H1 (cell line): Measurements from ENCODE around the gene PLA2G2E. TPM values are rescaled to one million over a fixed set of nuclear protein-coding genes. Genes with fewer than 3 reads are reported as not detected.

ENCODE experiments used
- CTCF ChIA-PET: fragments of 300-600 bp; sonication (Branson Sonifier 250); formaldehyde crosslinking; loops from one replicate; lab custom pipeline; 2021; ENCODE audit not compliant: partially characterized antibody; lab: Charles Lee
- POLR2A ChIA-PET: fragments of 300-600 bp; sonication (Branson Sonifier 250); formaldehyde crosslinking; loops from one replicate; lab custom pipeline; 2021; ENCODE audit warnings: inconsistent platforms; ENCODE audit not compliant: partially characterized antibody; lab: Charles Lee
- DNase-seq, 2 experiments: peaks; one replicate each; pipeline versions ENCODE4 v3.0.0 to v3.0.0-alpha.2; 2010 to 2022; ENCODE audit warnings: low spot score in 2 of 2, low read depth in 1 of 2, mixed read lengths in 1 of 2
- FAIRE-seq: peaks from 2 replicates; lab custom pipeline; 2011; peaks lifted over from hg19 to GRCh38; lab: Jason Lieb, UNC
- H2AFZ ChIP-seq: 2 replicates; pipeline ENCODE4 v1.8.1; 2012; ENCODE audit warnings: low read length, inconsistent platforms
- H2AK5ac ChIP-seq: 2 replicates; pipeline ENCODE4 v1.6.1; 2013; ENCODE audit warnings: low read depth, low read length
- H2BK120ac ChIP-seq: replicated peaks from 2 replicates; pipeline ENCODE3; 2013; ENCODE audit warnings: low read depth, low read length, inconsistent platforms
- H2BK12ac ChIP-seq: 2 replicates; pipeline ENCODE4 v1.6.1; 2013; ENCODE audit warnings: low read depth, low read length
- H2BK15ac ChIP-seq: 2 replicates; pipeline ENCODE4 v1.6.1; 2013; ENCODE audit warnings: low read length
- H2BK20ac ChIP-seq: 2 replicates; pipeline ENCODE4 v1.6.1; 2013; ENCODE audit warnings: low read length
- H2BK5ac ChIP-seq: 2 replicates; pipeline ENCODE4 v1.6.1; 2013; ENCODE audit warnings: low read depth, low read length
- H3K14ac ChIP-seq: 2 replicates; pipeline ENCODE4 v1.6.1; 2013; ENCODE audit warnings: inconsistent platforms; ENCODE audit not compliant: insufficient read length
- H3K18ac ChIP-seq: 2 replicates; pipeline ENCODE4 v1.6.1; 2013; ENCODE audit warnings: low read length; ENCODE audit errors: extremely low read depth
- H3K23ac ChIP-seq: 2 replicates; pipeline ENCODE4 v1.6.1; 2013; ENCODE audit warnings: inconsistent platforms; ENCODE audit not compliant: insufficient read length
- H3K23me2 ChIP-seq: 2 replicates; pipeline ENCODE4 v1.6.1; 2013; ENCODE audit warnings: low read depth, low read length
- H3K27ac ChIP-seq: 2 replicates; pipeline ENCODE4 v1.6.1; 2011; ENCODE audit warnings: low read depth, low read length, inconsistent platforms
- H3K27me3 ChIP-seq, 4 experiments: replicated peaks in 1 of 4; 1 replicate in 1 of 4; 2 replicates in 3 of 4; pipeline versions ENCODE4 v1.6.1 to v1.8.1; 2011 to 2013; ENCODE audit warnings: low read length in 3 of 4, mild to moderate bottlenecking in 3 of 4, inconsistent platforms in 2 of 4, mixed read lengths in 2 of 4, moderate library complexity in 1 of 4; ENCODE audit not compliant: control insufficient read depth in 3 of 4, insufficient read depth in 3 of 4; ENCODE audit errors: extremely low read depth in 1 of 4
- H3K36me3 ChIP-seq, 4 experiments: 2 replicates each; pipeline versions ENCODE4 v1.6.1 to v1.8.1; 2011 to 2013; ENCODE audit warnings: mild to moderate bottlenecking in 4 of 4, low read length in 3 of 4, moderate library complexity in 2 of 4, control low read depth in 1 of 4, inconsistent platforms in 1 of 4; ENCODE audit not compliant: insufficient read depth in 4 of 4, control insufficient read depth in 2 of 4
- H3K4ac ChIP-seq: replicated peaks from 2 replicates; pipeline ENCODE3; 2013; ENCODE audit warnings: low read length, low read depth, mixed read lengths, inconsistent platforms; ENCODE audit not compliant: insufficient read length
- H3K4me1 ChIP-seq, 4 experiments: replicated peaks in 1 of 4; 1 replicate in 1 of 4; 2 replicates in 3 of 4; pipeline versions ENCODE4 v1.6.1 to v1.8.1; 2011 to 2013; ENCODE audit warnings: low read length in 3 of 4, inconsistent platforms in 2 of 4, mixed read lengths in 1 of 4; ENCODE audit not compliant: insufficient read depth in 4 of 4, control insufficient read depth in 3 of 4
- H3K4me2 ChIP-seq, 2 experiments: 2 replicates each; pipeline versions ENCODE4 v1.6.1 to v1.8.1; 2011 to 2013; ENCODE audit warnings: low read depth in 2 of 2, low read length in 2 of 2, control low read depth in 1 of 2, inconsistent platforms in 1 of 2, mild to moderate bottlenecking in 1 of 2; ENCODE audit not compliant: insufficient read depth in 1 of 2
- H3K4me3 ChIP-seq, 4 experiments: fragments of 200-600, 300-600 bp in 1 of 4; sonication (generic), shearing (Covaris generic), sonication (Bioruptor Twin) in 1 of 4; 2 replicates each; pipeline versions ENCODE4 v1.5.1 to v1.8.1; 2011 to 2016; ENCODE audit warnings: low read length in 4 of 4, low read depth in 3 of 4, control low read depth in 2 of 4, inconsistent platforms in 2 of 4, mild to moderate bottlenecking in 2 of 4, mixed read lengths in 1 of 4, moderate library complexity in 1 of 4; ENCODE audit not compliant: insufficient read depth in 2 of 4; ENCODE audit errors: extremely low read depth in 1 of 4
- H3K56ac ChIP-seq: replicated peaks from 2 replicates; pipeline ENCODE3; 2013; ENCODE audit warnings: low read depth, mild to moderate bottlenecking, mixed read lengths, low read length, inconsistent platforms; ENCODE audit not compliant: insufficient read length
- H3K79me1 ChIP-seq: 2 replicates; pipeline ENCODE4 v1.6.1; 2013; ENCODE audit warnings: low read depth, low read length, control low read depth
- H3K79me2 ChIP-seq, 2 experiments: 2 replicates each; pipeline versions ENCODE4 v1.6.1 to v1.8.1; 2012 to 2013; ENCODE audit warnings: low read length in 2 of 2, mild to moderate bottlenecking in 2 of 2, inconsistent platforms in 1 of 2; ENCODE audit not compliant: insufficient read depth in 2 of 2, control insufficient read depth in 1 of 2
- H3K9ac ChIP-seq, 4 experiments: replicated peaks in 1 of 4; 1 replicate in 1 of 4; 2 replicates in 3 of 4; pipeline versions ENCODE4 v1.6.1 to v1.8.1; 2011 to 2013; ENCODE audit warnings: low read depth in 3 of 4, low read length in 3 of 4, control low read depth in 2 of 4, mild to moderate bottlenecking in 2 of 4, moderate library complexity in 2 of 4, inconsistent platforms in 1 of 4; ENCODE audit errors: extremely low read depth in 1 of 4
- H3K9me3 ChIP-seq, 2 experiments: 2 replicates each; pipeline versions ENCODE4 v1.6.1 to v1.8.1; 2012 to 2013; ENCODE audit warnings: mild to moderate bottlenecking in 2 of 2, moderate library complexity in 2 of 2, control low read depth in 1 of 2, inconsistent platforms in 1 of 2, low read depth in 1 of 2, low read length in 1 of 2, mixed read lengths in 1 of 2; ENCODE audit not compliant: insufficient read depth in 2 of 2
- H4K20me1 ChIP-seq, 2 experiments: replicated peaks in 1 of 2; 2 replicates each; pipeline versions ENCODE3 to v1.8.1; 2011 to 2013; ENCODE audit warnings: inconsistent platforms in 2 of 2, low read length in 2 of 2, mild to moderate bottlenecking in 1 of 2; ENCODE audit not compliant: insufficient read depth in 2 of 2, control insufficient read depth in 1 of 2
- H4K5ac ChIP-seq: 2 replicates; pipeline ENCODE4 v1.6.1; 2013; ENCODE audit warnings: low read length, low read depth, mixed read lengths, inconsistent platforms; ENCODE audit not compliant: insufficient read length
- H4K8ac ChIP-seq: 2 replicates; pipeline ENCODE4 v1.8.0; 2013; ENCODE audit warnings: mild to moderate bottlenecking, moderate library complexity, low read length, inconsistent platforms; ENCODE audit not compliant: insufficient read depth; ENCODE audit errors: extremely low read depth
- H4K91ac ChIP-seq: replicated peaks from 2 replicates; pipeline ENCODE3; 2013; ENCODE audit warnings: low read length, mixed read lengths, inconsistent platforms; ENCODE audit not compliant: insufficient read length
- GTF2F1 ChIP-seq: IDR thresholded peaks from 2 replicates; pipeline ENCODE4 v1.6.1; 2012; ENCODE audit warnings: low read depth, low read length, improper control_type of control experiment, borderline replicate concordance
- HDAC2 ChIP-seq, 2 experiments: fragments of 300-600 bp in 1 of 2; sonication (generic) in 1 of 2; IDR thresholded peaks; 2 replicates each; pipeline ENCODE4 v1.6.1; 2011 to 2012; ENCODE audit warnings: low read depth in 2 of 2, low read length in 2 of 2, mild to moderate bottlenecking in 2 of 2, moderate library complexity in 2 of 2, borderline replicate concordance in 1 of 2, inconsistent platforms in 1 of 2
- JUND ChIP-seq: IDR thresholded peaks from 2 replicates; pipeline ENCODE4 v1.6.1; 2011; ENCODE audit warnings: mild to moderate bottlenecking, improper control_type of control experiment, low read length
- KDM4A ChIP-seq: IDR thresholded peaks from one replicate; pipeline ENCODE4 v1.7.1; 2012; ENCODE audit warnings: low read depth, mild to moderate bottlenecking, moderate library complexity, low read length, inconsistent platforms; ENCODE audit not compliant: severe bottlenecking
- NRF1 ChIP-seq: IDR thresholded peaks from 2 replicates; pipeline ENCODE4 v1.6.1; 2011; ENCODE audit warnings: mild to moderate bottlenecking, low read depth, low read length, improper control_type of control experiment
- PHF8 ChIP-seq: fragments of 200-600 bp; sonication (generic); conservative IDR thresholded peaks from 2 replicates; pipeline ENCODE4 v1.7.1; 2012; ENCODE audit warnings: low read depth, mild to moderate bottlenecking, inconsistent platforms, low read length, moderate library complexity
- POLR2AphosphoS5 ChIP-seq: IDR thresholded peaks from 2 replicates; pipeline ENCODE4 v1.6.1; 2011; ENCODE audit warnings: low read depth, low read length
- RAD21 ChIP-seq, 2 experiments: IDR thresholded peaks in 1 of 2; conservative IDR thresholded peaks in 1 of 2; 2 replicates each; pipeline ENCODE4 v1.6.1; 2011; ENCODE audit warnings: low read depth in 2 of 2, low read length in 2 of 2, improper control_type of control experiment in 1 of 2, inconsistent platforms in 1 of 2, mild to moderate bottlenecking in 1 of 2, moderate library complexity in 1 of 2
- RFX5 ChIP-seq: IDR thresholded peaks from 2 replicates; pipeline ENCODE4 v1.6.1; 2011; ENCODE audit warnings: low read depth, low read length, improper control_type of control experiment, borderline replicate concordance
- RNF2 ChIP-seq: fragments of 200-900, 300-1000 bp; sonication (generic); IDR thresholded peaks from 2 replicates; pipeline ENCODE4 v1.7.1; 2016; ENCODE audit warnings: borderline replicate concordance, low read depth, mild to moderate bottlenecking, antibody characterized with exemption, low read length; ENCODE audit not compliant: poor library complexity, severe bottlenecking; ENCODE audit errors: missing control alignments
- RXRA ChIP-seq: IDR thresholded peaks from 2 replicates; pipeline ENCODE4 v1.6.1; 2011; ENCODE audit warnings: low read depth, mild to moderate bottlenecking, low read length, moderate library complexity; ENCODE audit not compliant: insufficient read depth
- TAF7 ChIP-seq: optimal IDR thresholded peaks from 2 replicates; pipeline ENCODE3; 2011; ENCODE audit warnings: low read depth, mild to moderate bottlenecking, inconsistent platforms, low read length, moderate library complexity, borderline replicate concordance
- TCF12 ChIP-seq: IDR thresholded peaks from 2 replicates; pipeline ENCODE4 v1.6.1; 2011; ENCODE audit warnings: low read depth, mild to moderate bottlenecking, low read length
- WGBS, 2 experiments: shearing (Covaris generic) in 1 of 2; methylation state at CpG; one replicate each; pipeline versions ENCODE4 v1.1.6 to v1.1.7; 2013 to 2015; ENCODE audit warnings: low lambda C conversion rate in 2 of 2, mixed read lengths in 2 of 2, inconsistent platforms in 1 of 2, low coverage in 1 of 2, missing lambda C conversion rate in 1 of 2; ENCODE audit not compliant: insufficient replicate concordance in 2 of 2, insufficient coverage in 1 of 2, insufficient read length in 1 of 2; ENCODE audit errors: extremely low coverage in 1 of 2, missing lambda C conversion rate in 1 of 2; 5-methylcytosine and 5-hydroxymethylcytosine counted together
- polyA plus RNA-seq, 7 experiments: library from polyadenylated mRNA; depleted of rRNA in 3 of 7; stranded (reverse) in 5 of 7; unstranded in 2 of 7; fragments of >200 nt in 5 of 7; fragments of 200-250 nt in 2 of 7; gene quantifications; 1 replicate in 5 of 7; 2 replicates in 1 of 7; 4 replicates in 1 of 7; pipeline versions ENCODE4 v1.2.1 to v1.2.3, GENCODE V29; 2011 to 2013; ENCODE audit warnings: missing spikeins in 2 of 7, mixed read lengths in 2 of 7
- total RNA-seq: library from RNA; stranded (reverse); fragmentation: NEBNext Ultra II Directional; extraction: Animal tissue kit (Norgen Biotek cat#: 25700); gene quantifications from 2 replicates; pipeline ENCODE4 v1.2.1, GENCODE V29; 2021

PLA2G2E gene
- total and polyA plus RNA-seq, 2 of the 8 experiments (the other 6 are each of a cell fraction or from before 2014, with no cell fraction given), result not detected

DNA sequence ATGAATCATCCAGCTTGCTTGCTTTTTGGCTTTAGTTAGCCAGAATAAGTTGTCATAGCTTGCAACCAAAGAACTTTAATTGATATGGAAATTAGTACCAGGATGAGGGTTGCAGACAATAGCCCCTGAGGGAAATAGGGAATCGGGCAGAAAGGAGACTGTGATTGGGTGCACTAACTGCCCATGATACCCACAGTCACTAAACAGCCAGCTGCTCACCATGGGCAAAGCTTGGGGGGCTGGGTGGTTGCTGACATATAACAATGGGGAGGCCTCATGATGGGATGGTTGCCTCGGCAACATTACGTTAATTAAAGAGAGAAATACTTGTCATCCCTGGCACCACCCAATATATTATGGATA is 17.8 kb upstream of the PLA2G2E start:
- POLR2A ChIA-PET, result no interaction called here
- Histone ChIP-seq H2AFZ (no peak overlapping the region; the same call in 1 of the 2 replicates), H3K4me1 (peaks cover 0 to 5% (median 0%) of the 10 kb centered on the region in 4 experiments; a peak in 1 of 7 replicates), H2BK5ac (no peak overlapping the region), H3K27me3 (no peaks in the 10 kb centered on the region), H3K4ac (no peak overlapping the region), H4K5ac (no peak overlapping the region), H3K4me2 (no peak overlapping the region), H3K79me2 (no peaks in the 10 kb centered on the region), H3K9ac (no peak overlapping the region), H4K20me1 (no peaks in the 10 kb centered on the region), H3K4me3 (no peak overlapping the region), H2BK12ac (0 out of 2 replicates have a peak overlapping the region, but pooled peaks have one; percentile 9), H3K23me2 (no peaks in the 10 kb centered on the region; the same call in 1 of the 2 replicates), H3K36me3 (no peaks in the 10 kb centered on the region), H2BK20ac (no peak overlapping the region), H3K23ac (no peak overlapping the region), H3K18ac (no peak overlapping the region), H3K9me3 (peaks cover 0 to 2% of the 10 kb centered on the region in 2 experiments; a peak in 1 of 4 replicates), H2AK5ac (no peak overlapping the region), H3K14ac (no peak overlapping the region), H3K56ac (no peak overlapping the region), H3K79me1 (no peaks in the 10 kb centered on the region), H4K91ac (no peak overlapping the region), H3K27ac (no peak overlapping the region), H4K8ac (no peak overlapping the region), H2BK15ac (no peak overlapping the region), H2BK120ac (no peak overlapping the region)
- CTCF ChIA-PET, result interaction anchor here (1.8 kb wide), 1 partner anchor 211 kb away, joined by 4 read pairs; no protein-coding TSS in a partner anchor
- DNase-seq (no peak), FAIRE-seq (no peak)
- 87% methylated on average over 3 of the region's 3 CpGs; no CpG with 5 or more reads in 1 of the 2 experiments for WGBS, 2 experiments
- TF ChIP-seq TAF7, result no peak
- no peak for TF ChIP-seq KDM4A
- no peak for TF ChIP-seq GTF2F1
- no peak for TF ChIP-seq TCF12
- no peak for TF ChIP-seq RFX5
- no peak for TF ChIP-seq RAD21 (IDR thresholded peaks at IDR 0.05 in 1 of 2, conservative IDR thresholded peaks at IDR 0.05 in 1 of 2; ENCODE audit: low read depth in 2 of 2, low read length in 2 of 2)
- no peak for TF ChIP-seq PHF8
- TF ChIP-seq JUND, result no peak
- no peak for TF ChIP-seq RXRA
- no peak for TF ChIP-seq HDAC2 (IDR thresholded peaks at IDR 0.05; ENCODE audit: borderline replicate concordance in 1 of 2, low read depth in 2 of 2, low read length in 2 of 2)
- TF ChIP-seq NRF1, result no peak
- TF ChIP-seq RNF2, result no peak
- no peak for TF ChIP-seq POLR2AphosphoS5
